GM06990 (cell line): ENCODE data around the gene HCN1.
"Not testable (repeated sequence)": the region's sequence is repeated elsewhere in the genome, so short reads cannot be mapped to it uniquely, and the experiment has no call there.

Experiments
- DNase-seq: peaks from one replicate; pipeline ENCODE4 v3.0.0-alpha.2; 2011; ENCODE audit not compliant: insufficient read length; ENCODE audit errors: extremely low read depth
- H3K27me3 ChIP-seq: replicated peaks from 2 replicates; pipeline ENCODE4 v1.6.0; 2011; ENCODE audit warnings: low read length; ENCODE audit not compliant: control insufficient read depth, insufficient read depth
- H3K36me3 ChIP-seq: 2 replicates; pipeline ENCODE4 v1.5.1; 2011; ENCODE audit warnings: low read length; ENCODE audit not compliant: control insufficient read depth, insufficient read depth
- H3K4me3 ChIP-seq: replicated peaks from 2 replicates; pipeline ENCODE4 v1.5.1; 2011; ENCODE audit warnings: low read depth, mild to moderate bottlenecking, control low read depth, low read length
- TF ChIP-seq, protein P1 (sequence below): IDR thresholded peaks from 2 replicates; pipeline ENCODE4 v1.5.1; 2011; ENCODE audit warnings: low read length, control low read depth, mild to moderate bottlenecking, inconsistent platforms; ENCODE audit not compliant: insufficient read depth, poor library complexity, severe bottlenecking

HCN1 gene

DNA sequence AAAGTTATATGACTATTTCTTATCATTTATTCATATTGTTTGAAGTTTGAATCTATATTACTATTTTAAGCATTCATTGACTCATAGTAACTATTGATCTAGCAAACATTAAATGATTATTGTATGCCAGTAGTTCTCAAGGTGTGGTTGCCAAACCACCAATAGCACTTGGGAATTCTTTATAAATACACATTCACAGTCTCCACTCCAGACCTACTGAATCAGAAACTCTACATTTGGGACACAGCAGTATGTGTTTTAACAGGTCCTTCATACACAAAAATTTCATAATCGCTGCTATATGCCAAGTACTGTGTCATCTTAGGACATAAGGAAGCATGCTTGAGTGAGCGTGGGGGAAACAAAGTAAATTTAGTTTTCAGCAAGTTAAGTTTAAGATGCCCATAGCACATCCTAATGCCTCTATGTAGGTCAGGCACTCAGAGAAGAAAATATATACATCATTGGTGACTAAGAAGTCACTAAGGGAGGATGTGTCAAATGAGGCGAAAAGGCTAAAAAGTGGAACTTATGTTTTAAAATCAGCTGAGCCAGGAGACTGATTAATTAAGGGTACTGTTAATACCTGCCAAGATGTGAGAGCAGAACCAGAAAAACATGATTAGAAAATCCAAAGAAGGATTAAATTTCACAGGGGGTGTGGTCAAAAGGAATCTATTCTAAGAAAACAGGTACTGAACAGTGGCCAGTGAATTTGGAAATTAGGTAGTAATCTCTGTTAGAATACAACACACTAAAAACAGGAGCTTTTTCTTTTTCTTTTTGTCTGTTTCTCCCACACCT is 340.8 kb downstream of the HCN1 start:
- no peak for DNase-seq
- TF ChIP-seq, protein P1, sequence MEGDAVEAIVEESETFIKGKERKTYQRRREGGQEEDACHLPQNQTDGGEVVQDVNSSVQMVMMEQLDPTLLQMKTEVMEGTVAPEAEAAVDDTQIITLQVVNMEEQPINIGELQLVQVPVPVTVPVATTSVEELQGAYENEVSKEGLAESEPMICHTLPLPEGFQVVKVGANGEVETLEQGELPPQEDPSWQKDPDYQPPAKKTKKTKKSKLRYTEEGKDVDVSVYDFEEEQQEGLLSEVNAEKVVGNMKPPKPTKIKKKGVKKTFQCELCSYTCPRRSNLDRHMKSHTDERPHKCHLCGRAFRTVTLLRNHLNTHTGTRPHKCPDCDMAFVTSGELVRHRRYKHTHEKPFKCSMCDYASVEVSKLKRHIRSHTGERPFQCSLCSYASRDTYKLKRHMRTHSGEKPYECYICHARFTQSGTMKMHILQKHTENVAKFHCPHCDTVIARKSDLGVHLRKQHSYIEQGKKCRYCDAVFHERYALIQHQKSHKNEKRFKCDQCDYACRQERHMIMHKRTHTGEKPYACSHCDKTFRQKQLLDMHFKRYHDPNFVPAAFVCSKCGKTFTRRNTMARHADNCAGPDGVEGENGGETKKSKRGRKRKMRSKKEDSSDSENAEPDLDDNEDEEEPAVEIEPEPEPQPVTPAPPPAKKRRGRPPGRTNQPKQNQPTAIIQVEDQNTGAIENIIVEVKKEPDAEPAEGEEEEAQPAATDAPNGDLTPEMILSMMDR = no peak
- Histone ChIP-seq H3K4me3 (no peak overlapping the region), H3K27me3 (no peaks in the 10 kb centered on the region), H3K36me3 (no peaks in the 10 kb centered on the region)

DNA sequence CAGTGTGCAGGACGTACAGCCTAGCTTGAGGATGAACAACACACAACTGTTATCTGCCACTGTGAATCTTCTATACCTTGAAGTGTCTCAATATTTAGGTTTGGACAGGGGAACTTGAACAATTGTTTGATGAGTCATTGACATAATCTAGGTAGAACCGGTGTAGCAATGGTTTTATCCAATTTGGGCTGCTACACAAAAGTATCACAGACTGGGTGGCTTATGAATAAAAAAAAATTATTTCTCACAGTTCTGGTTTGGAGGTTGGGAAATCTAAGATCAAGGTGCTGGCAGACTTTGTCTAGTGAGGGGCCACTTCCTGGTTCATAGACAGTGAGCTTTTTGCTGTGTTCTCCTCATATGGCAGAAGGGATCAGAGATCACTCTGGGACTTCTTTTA is 359.7 kb downstream of the HCN1 start:
- TF ChIP-seq, protein P1 = no peak
- no peak for DNase-seq
- no peaks in the 10 kb centered on the region for H3K27me3 ChIP-seq
- H3K4me3 ChIP-seq = no peak overlapping the region
- H3K36me3 ChIP-seq = no peaks in the 10 kb centered on the region

DNA sequence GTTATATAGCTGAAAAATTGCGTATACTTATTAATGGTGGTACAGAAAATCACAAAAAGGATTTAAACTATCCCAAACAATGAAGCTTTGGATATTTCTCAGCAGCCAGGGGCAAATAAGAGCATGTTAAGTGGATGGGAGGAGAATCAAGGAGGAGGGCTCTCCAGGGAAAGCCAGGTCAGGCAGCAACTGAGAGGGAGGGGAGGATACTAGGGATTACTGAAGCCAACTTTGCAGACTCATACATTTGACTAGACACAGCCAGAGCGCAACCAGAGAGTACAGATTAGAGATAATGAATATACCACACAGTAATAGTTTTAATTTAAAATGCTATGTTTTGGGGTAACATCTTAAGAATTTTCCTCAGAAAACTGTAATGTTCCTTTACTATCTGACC is 360.2 kb downstream of the HCN1 start:
- DNase-seq = no peak
- TF ChIP-seq, protein P1 = no peak
- no peak overlapping the region for H3K4me3 ChIP-seq
- no peaks in the 10 kb centered on the region for H3K27me3 ChIP-seq
- H3K36me3 ChIP-seq = no peaks in the 10 kb centered on the region

DNA sequence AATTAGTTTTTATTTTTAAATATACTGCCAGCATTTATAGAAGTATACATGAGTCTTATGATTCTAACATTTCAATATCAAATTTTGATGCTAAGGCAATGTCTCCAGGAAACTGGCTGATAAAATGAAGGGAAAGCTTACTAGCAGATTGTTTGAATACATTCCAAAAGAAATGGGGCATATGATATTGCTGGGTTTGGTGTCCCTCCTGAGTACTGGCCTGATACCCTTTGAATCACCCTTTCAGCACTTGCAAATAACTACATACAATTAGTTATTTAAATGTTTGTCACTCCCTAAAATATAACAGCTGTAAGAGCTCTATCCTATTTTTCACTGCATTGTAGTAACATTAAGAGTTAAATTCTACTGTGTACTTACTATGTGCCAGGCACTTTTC is 360.8 kb downstream of the HCN1 start:
- Histone ChIP-seq H3K36me3 (no peaks in the 10 kb centered on the region), H3K27me3 (no peaks in the 10 kb centered on the region), H3K4me3 (no peak overlapping the region)
- TF ChIP-seq, protein P1 = no peak
- no peak for DNase-seq

DNA sequence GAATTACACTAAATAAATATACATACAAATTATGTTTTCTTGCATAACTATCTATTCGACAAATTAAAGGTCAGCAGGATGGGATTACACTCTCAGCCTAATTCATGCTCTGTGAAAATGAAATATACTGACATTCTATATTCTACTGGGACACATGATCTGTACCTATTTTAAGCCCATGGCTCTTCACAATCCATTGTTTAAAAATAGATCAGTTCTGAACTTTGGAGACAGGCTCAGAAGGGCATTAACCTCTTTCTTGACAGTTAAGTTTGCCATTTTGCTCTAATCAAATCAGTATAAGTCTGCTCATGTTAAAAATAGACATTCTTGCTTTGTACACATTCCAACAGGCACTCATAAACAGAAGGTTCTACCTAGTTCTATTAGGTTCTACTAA is 361.2 kb downstream of the HCN1 start:
- no peaks in the 10 kb centered on the region for H3K36me3 ChIP-seq
- no peak overlapping the region for H3K4me3 ChIP-seq
- H3K27me3 ChIP-seq = no peaks in the 10 kb centered on the region
- no peak for DNase-seq
- TF ChIP-seq, protein P1 = no peak

DNA sequence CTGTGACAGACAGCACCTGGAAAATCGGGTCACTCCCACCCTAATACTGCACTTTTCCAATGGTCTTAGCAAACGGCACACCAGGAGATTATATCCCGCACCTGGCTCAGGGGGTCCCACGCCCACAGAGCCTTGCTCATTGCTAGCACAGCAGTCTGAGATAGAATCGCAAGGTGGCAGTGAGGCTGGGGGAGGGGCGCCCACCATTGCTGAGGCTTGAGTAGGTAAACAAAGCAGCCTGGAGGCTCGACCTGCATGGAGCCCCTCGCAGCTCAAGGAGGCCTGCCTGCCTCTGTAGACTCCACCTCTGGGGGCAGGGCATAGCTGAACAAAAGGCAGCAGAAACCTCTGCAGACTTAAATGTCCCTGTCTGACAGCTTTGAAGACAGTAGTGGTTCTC is 383.6 kb downstream of the HCN1 start:
- DNase-seq, H3K27me3 ChIP-seq, H3K36me3 ChIP-seq, H3K4me3 ChIP-seq: not testable (repeated sequence)
